Gastroesophageal sphincter (tissue), 3 donors: ENCODE measurements around the gene CHMP2B.

Experiments used
- EP300 ChIP-seq: sonication (generic); formaldehyde crosslinking; IDR thresholded peaks from one replicate; pipeline ENCODE4 v1.6.1; 2017; ENCODE audit warnings: antibody characterized with exemption, mild to moderate bottlenecking
- POLR2A ChIP-seq, 2 donors: fragments of 450-650 bp; IDR thresholded peaks; one replicate each; pipeline ENCODE4 v1.6.1; 2017; ENCODE audit warnings: antibody characterized with exemption in 2 of 2, mild to moderate bottlenecking in 2 of 2, moderate library complexity in 1 of 2
- POLR2AphosphoS5 ChIP-seq: sonication (generic); formaldehyde crosslinking; IDR thresholded peaks from one replicate; pipeline ENCODE4 v1.6.1; 2017; ENCODE audit warnings: antibody characterized with exemption
- TF ChIP-seq, protein P1 (sequence below), 4 experiments: fragments of 200-600 bp in 2 of 4; fragments of 450-650 bp in 2 of 4; sonication (generic) in 1 of 4; IDR thresholded peaks; one replicate each; pipeline ENCODE4 v1.5.1; 2017 to 2019; ENCODE audit warnings: antibody characterized with exemption in 4 of 4, mild to moderate bottlenecking in 2 of 4, moderate library complexity in 2 of 4

DNA sequence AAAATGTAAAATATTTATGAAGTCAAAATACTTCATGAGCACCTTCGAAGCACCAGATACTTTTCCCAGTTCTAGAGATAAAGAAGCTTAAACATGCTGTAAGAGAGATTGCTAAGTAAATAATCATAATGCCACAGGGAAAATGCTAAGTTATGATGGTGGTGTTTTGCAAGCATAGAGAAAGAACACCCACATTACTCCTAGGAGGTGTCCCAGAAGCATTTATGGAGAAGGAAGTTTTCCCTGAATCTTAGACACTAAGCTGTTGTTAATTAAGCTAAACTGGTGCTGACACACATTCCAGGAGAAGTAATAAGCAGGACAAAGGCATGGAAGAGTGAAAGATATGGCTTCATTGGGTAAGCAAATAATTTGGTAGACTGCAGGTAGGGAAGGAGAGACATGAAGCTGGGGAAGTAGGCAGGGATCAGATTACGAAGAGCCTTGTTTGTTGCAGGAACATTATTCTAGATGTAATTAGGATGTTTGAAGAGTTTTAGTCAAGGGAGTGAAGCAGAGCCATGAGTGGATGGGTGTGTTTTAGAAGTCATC is 40.4 kb upstream of the CHMP2B start:
- no peak for TF ChIP-seq EP300
- no peak for TF ChIP-seq POLR2A (IDR thresholded peaks at IDR 0.05)
- TF ChIP-seq, protein P1, sequence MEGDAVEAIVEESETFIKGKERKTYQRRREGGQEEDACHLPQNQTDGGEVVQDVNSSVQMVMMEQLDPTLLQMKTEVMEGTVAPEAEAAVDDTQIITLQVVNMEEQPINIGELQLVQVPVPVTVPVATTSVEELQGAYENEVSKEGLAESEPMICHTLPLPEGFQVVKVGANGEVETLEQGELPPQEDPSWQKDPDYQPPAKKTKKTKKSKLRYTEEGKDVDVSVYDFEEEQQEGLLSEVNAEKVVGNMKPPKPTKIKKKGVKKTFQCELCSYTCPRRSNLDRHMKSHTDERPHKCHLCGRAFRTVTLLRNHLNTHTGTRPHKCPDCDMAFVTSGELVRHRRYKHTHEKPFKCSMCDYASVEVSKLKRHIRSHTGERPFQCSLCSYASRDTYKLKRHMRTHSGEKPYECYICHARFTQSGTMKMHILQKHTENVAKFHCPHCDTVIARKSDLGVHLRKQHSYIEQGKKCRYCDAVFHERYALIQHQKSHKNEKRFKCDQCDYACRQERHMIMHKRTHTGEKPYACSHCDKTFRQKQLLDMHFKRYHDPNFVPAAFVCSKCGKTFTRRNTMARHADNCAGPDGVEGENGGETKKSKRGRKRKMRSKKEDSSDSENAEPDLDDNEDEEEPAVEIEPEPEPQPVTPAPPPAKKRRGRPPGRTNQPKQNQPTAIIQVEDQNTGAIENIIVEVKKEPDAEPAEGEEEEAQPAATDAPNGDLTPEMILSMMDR (IDR thresholded peaks at IDR 0.05) = no peak
- no peak for TF ChIP-seq POLR2AphosphoS5
